Neutrophil (primary cell): Measurements from ENCODE around the gene OXSR1.

Experiments used
- H3K27ac ChIP-seq: fragments of 200-600 bp; sonication (generic); 2 replicates; pipeline ENCODE4 v1.5.1; 2016; ENCODE audit warnings: mild to moderate bottlenecking, moderate library complexity
- H3K27me3 ChIP-seq: fragments of 200-600 bp; sonication (generic); 2 replicates; pipeline ENCODE4 v1.6.0; 2016; ENCODE audit warnings: mild to moderate bottlenecking
- H3K36me3 ChIP-seq: fragments of 200-600 bp; sonication (generic); 2 replicates; pipeline ENCODE4 v1.5.1; 2017
- H3K4me1 ChIP-seq, 2 experiments: fragments of 200-600 bp in 1 of 2; sonication (generic) in 1 of 2; 1 replicate in 1 of 2; 2 replicates in 1 of 2; pipeline versions ENCODE4 v1.5.1 to v1.6.1; 2013 to 2016; ENCODE audit warnings: low read depth in 1 of 2, low read length in 1 of 2, mild to moderate bottlenecking in 1 of 2, moderate library complexity in 1 of 2; ENCODE audit not compliant: control insufficient read depth in 1 of 2, insufficient read depth in 1 of 2
- H3K4me3 ChIP-seq, 2 experiments: fragments of 200-600 bp in 1 of 2; sonication (generic) in 1 of 2; 1 replicate in 1 of 2; 2 replicates in 1 of 2; pipeline ENCODE4 v1.5.1; 2013 to 2016; ENCODE audit warnings: low read depth in 1 of 2, low read length in 1 of 2, mild to moderate bottlenecking in 1 of 2, moderate library complexity in 1 of 2
- H3K9me3 ChIP-seq: fragments of 200-600 bp; sonication (generic); 2 replicates; pipeline ENCODE4 v1.5.1; 2016
- TF ChIP-seq, protein P1 (sequence below): fragments of 200-600 bp; sonication (generic); IDR thresholded peaks from 2 replicates; pipeline ENCODE4 v1.5.1; 2016; ENCODE audit warnings: antibody characterized with exemption

OXSR1 gene

DNA sequence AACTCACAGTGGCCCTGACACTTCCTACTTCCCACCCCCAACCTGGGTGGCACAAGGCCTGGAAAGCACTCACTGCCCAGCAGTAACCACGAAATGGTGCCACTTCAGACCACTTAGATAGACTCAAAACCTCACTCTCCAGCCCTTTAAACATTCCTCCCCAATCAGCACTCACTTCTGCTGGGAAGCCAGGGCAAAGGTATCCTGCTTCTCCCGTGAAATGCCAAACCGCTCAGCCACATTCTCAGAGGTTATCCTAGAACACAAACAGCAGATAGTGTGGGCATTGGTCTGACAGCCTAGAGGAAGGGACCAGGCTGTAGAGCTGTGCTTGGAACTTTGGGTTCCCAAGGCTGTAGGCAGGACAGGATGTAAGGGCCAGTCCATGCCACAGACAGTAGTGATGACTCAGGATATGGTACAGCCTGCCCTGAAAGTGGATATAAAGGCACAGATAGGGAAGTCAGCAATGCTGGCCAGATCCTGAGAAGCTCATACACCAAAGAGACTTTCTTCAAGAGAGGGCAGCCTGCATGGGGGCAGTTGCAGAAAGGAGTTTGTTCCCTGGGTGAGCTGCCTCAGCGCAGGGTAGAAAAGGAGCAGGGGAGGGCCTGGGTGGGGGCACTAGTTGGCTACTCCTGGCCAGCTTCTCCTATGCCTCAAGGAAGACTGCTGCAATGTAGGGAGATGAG is 37.6 kb upstream of the OXSR1 start:
- Histone ChIP-seq H3K27me3 (no peaks in the 10 kb centered on the region), H3K27ac (peak overlapping the region; percentile 30), H3K36me3 (peaks cover 100% of the 10 kb centered on the region), H3K4me1 (peaks cover under 1 to 24% of the 10 kb centered on the region in 2 experiments), H3K4me3 (no peak overlapping the region), H3K9me3 (no peaks in the 10 kb centered on the region)
- TF ChIP-seq, protein P1, sequence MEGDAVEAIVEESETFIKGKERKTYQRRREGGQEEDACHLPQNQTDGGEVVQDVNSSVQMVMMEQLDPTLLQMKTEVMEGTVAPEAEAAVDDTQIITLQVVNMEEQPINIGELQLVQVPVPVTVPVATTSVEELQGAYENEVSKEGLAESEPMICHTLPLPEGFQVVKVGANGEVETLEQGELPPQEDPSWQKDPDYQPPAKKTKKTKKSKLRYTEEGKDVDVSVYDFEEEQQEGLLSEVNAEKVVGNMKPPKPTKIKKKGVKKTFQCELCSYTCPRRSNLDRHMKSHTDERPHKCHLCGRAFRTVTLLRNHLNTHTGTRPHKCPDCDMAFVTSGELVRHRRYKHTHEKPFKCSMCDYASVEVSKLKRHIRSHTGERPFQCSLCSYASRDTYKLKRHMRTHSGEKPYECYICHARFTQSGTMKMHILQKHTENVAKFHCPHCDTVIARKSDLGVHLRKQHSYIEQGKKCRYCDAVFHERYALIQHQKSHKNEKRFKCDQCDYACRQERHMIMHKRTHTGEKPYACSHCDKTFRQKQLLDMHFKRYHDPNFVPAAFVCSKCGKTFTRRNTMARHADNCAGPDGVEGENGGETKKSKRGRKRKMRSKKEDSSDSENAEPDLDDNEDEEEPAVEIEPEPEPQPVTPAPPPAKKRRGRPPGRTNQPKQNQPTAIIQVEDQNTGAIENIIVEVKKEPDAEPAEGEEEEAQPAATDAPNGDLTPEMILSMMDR: no peak

GRCh38 chr3:38128303-38128655 is 37.1 kb upstream of the OXSR1 start:
- Histone ChIP-seq H3K4me3 (no peak overlapping the region), H3K4me1 (peaks cover 6 to 27% of the 10 kb centered on the region in 2 experiments), H3K9me3 (no peaks in the 10 kb centered on the region), H3K27ac (peak overlapping the region; percentile 30), H3K27me3 (no peaks in the 10 kb centered on the region), H3K36me3 (peaks cover 100% of the 10 kb centered on the region)
- TF ChIP-seq, protein P1: no peak

DNA sequence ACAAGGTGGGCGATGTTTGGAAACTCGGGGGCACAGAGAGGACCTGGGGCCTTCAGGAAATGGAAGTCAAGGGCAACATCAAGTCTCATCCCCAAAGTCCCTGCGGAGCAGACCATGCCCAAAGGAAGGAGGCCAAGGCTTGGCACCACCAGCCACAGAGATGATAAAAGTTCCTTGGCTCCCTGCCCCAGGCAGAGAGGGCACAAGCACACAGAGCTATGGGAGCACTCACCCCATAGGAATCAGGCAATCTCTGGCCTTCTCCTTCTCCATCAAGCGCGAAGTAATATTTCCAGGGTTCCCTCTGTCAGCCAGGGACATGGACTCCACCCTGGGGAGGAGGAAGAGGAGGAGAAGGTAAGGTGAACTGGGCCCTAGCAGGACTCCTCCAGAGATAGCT is 36.3 kb upstream of the OXSR1 start:
- no peak overlapping the region for H3K27ac ChIP-seq
- TF ChIP-seq, protein P1: no peak

DNA sequence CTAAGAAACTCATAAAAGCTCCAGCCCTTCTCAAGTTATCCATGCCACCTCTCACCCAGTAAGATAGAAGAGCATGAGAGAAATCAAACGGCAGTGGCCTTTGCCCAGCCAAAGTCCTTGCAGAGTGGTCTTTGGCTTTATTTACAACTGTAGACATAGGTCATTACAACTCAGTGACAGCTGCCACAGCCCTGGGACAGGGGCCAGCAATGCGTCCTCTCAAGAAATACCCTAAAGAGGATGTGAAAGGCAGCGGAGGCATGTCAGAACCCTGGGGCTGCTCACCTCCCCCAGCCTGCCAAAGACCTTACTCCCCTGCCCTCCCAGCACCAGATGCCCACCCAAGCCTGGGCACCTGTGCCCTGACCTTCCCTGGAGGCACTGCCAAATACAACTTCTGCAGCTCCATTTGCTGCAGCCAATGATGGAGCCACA is 34.7 kb upstream of the OXSR1 start:
- H3K4me3 ChIP-seq: no peak overlapping the region

More for the DNA sequence above, 36.3 kb upstream of the OXSR1 start:
- Histone ChIP-seq H3K9me3 (no peaks in the 10 kb centered on the region), H3K4me1 (peaks cover 13 to 33% of the 10 kb centered on the region in 2 experiments), H3K27me3 (no peaks in the 10 kb centered on the region), H3K4me3 (no peak overlapping the region), H3K36me3 (peaks cover 100% of the 10 kb centered on the region)

DNA sequence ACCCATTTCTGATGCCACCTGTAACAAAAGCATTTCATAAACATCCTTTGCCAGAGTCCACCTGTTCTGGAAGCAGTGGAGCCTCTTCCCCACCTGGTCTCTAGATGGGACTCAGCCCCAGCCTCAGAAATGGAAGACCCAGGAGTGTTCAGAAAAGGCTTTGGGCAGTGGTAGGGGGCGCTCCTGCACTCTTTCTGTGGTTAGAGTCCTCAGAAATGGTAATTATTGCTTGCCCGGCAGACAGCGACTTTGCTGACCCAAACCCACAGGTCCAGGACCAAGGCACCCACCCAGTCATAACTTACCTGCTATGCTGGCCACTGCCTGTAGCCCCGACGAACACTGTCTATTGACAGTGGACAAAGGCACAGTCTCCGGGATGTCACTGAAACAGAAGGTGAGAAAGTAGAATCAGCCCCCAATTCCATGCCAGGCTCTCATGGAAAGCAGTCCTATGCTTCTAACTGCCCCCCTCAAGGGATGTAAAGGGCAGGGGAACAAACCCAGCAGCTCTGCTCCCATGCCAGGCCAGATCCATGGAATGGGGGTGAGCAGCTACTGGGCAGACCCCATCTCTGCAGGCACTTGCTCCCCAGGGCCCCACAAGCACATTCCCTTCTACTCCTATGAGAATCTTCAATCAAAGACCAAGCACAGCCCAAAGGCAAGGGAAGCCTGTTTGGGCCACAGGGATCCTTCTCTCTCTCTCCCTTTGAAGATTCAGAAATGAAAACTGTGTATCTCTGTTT is 33.5 kb upstream of the OXSR1 start:
- Histone ChIP-seq H3K36me3 (peaks cover 86% of the 10 kb centered on the region), H3K4me3 (no peak overlapping the region), H3K4me1 (peaks cover 37 to 45% of the 10 kb centered on the region in 2 experiments), H3K27me3 (no peaks in the 10 kb centered on the region), H3K27ac (peak overlapping the region; percentile 23), H3K9me3 (no peaks in the 10 kb centered on the region)
- TF ChIP-seq, protein P1: no peak

More for the DNA sequence above, 34.7 kb upstream of the OXSR1 start:
- H3K4me1 ChIP-seq: peaks cover 27 to 38% of the 10 kb centered on the region in 2 experiments
- TF ChIP-seq, protein P1: no peak
- H3K27me3 ChIP-seq: no peaks in the 10 kb centered on the region
- peaks cover 98% of the 10 kb centered on the region for H3K36me3 ChIP-seq
- no peaks in the 10 kb centered on the region for H3K9me3 ChIP-seq
- peak overlapping the region; percentile 0 for H3K27ac ChIP-seq
